Activated T-cell treated with anti-CD3 and anti-CD28 coated beads, Interleukin-2, amount 50 U/mL, for 4 hours (primary cell): ENCODE data around the gene SMOC2. TPM values are rescaled to one million over a fixed set of nuclear protein-coding genes. Genes with fewer than 3 reads are reported as not detected.

Source experiments
- ATAC-seq, 2 donors: fragments of 200-7000 bp; cut with Tn5 transposase; one replicate each; pipeline ENCODE4 v1.10.0; 2021
- DNase-seq: peaks from one replicate; pipeline ENCODE4 v3.0.0-alpha.2; 2020
- H3K27me3 Mint-ChIP-seq: one replicate; pipeline ENCODE4 v1.8.0; 2021; ENCODE audit warnings: low read depth, mixed read lengths
- H3K36me3 Mint-ChIP-seq: one replicate; pipeline ENCODE4 v1.8.0; 2022; ENCODE audit warnings: mixed read lengths; ENCODE audit not compliant: insufficient read depth
- H3K4me1 Mint-ChIP-seq: one replicate; pipeline ENCODE4 v1.8.0; 2021; ENCODE audit warnings: low read depth, mixed read lengths
- H3K4me3 Mint-ChIP-seq: one replicate; pipeline ENCODE4 v1.8.0; 2021; ENCODE audit warnings: mild to moderate bottlenecking, moderate library complexity, mixed read lengths
- H3K9me3 Mint-ChIP-seq: one replicate; pipeline ENCODE4 v1.8.0; 2021; ENCODE audit warnings: mixed read lengths
- total RNA-seq, 3 donors: library from RNA; stranded (reverse); gene quantifications; one replicate each; pipeline ENCODE4 v1.2.1, GENCODE V29; 2021

The SMOC2 gene
- total RNA-seq, 3 donors from 2014 or later = 0.08 to 0.11 (median 0.10) TPM

DNA sequence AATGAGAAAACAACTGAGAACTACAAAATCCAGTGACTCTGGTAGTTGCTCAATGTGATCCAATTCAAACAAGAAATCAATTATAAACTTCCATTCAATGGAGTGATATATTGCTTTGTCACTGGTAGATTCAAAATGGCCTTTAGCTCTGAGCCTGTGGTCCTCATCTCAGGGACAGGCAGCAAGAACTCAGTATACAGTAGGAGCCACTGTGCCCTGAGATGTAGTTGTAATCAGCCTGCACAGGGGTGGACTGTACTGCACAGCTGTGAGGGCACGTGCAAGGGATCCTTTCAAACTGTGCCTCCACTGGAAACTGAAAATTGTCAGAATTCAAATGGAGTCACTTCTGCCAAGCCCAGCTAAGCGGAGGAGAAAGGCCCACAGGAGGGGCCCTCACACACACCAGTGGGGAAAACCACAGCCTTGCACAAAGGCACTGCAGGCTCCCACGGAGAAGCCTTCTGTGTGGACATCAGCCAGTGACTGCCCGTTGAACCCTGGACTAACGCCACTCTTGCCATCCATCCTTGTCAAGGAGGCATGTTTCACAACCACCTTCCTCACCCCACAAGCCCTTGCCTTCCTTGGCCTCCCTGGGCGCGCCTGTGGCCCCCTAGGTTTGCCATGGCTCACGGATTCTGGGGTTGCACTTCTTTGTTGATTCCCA is 186.7 kb downstream of the SMOC2 start:
- DNase-seq = no peak
- H3K27me3 Mint-ChIP-seq = no peaks in the 10 kb centered on the region
- H3K4me3 Mint-ChIP-seq = no peak overlapping the region
- ATAC-seq = no peak
- H3K9me3 Mint-ChIP-seq = no peaks in the 10 kb centered on the region
- H3K36me3 Mint-ChIP-seq = no peaks in the 10 kb centered on the region
- no peaks in the 10 kb centered on the region for H3K4me1 Mint-ChIP-seq

DNA sequence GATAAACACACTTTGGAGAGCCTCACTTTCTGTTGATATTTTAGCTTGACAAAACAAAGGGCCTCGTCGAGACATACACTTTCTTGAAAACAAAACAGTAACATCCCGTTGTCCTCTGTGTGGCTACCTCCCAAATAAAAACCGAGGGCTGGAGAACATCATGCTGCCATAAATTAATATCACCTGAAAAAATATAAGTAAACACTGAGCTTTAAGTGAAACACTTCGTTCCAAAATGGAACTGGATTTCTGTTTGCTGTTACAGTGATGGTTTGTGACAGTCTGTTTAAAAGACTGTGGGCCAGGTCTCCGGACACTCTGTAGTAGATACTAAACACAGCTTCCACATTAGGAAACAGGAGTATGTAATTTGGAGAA is 187.2 kb downstream of the SMOC2 start:
- Mint-ChIP-seq H3K4me1 (no peaks in the 10 kb centered on the region), H3K36me3 (no peaks in the 10 kb centered on the region)

GRCh38 chr6:168628732-168629245 is 187.8 kb downstream of the SMOC2 start:
- H3K27me3 Mint-ChIP-seq = no peaks in the 10 kb centered on the region
- no peak overlapping the region for H3K4me3 Mint-ChIP-seq
- DNase-seq (no peak), ATAC-seq (no peak)
- no peaks in the 10 kb centered on the region for H3K9me3 Mint-ChIP-seq
- H3K4me1 Mint-ChIP-seq = no peaks in the 10 kb centered on the region
- H3K36me3 Mint-ChIP-seq = no peaks in the 10 kb centered on the region

More for the DNA sequence above, 187.2 kb downstream of the SMOC2 start:
- ATAC-seq (no peak), DNase-seq (no peak)
- Mint-ChIP-seq H3K4me3 (no peak overlapping the region), H3K27me3 (no peaks in the 10 kb centered on the region), H3K9me3 (no peaks in the 10 kb centered on the region)

DNA sequence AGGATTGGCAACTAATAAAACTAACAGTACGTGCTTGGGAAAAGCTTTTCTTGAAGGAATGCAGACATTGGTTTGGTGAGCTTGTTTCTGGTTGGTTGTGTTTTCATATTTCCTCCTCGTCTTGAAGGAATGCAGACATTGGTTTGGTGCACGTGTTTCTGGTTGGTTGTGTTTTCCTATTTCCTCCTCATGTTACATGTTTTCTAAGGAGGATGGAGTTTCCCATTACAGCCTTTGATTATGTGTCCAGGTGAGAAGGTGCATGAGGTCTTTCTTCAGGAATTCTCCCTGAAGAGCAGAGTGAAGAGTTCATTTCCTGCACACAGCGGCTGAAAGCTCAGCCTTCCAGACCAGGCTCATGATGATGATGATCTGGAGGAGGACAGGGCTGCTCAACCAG is 190.6 kb downstream of the SMOC2 start:
- no peak for DNase-seq
- no peaks in the 10 kb centered on the region for H3K36me3 Mint-ChIP-seq
- no peaks in the 10 kb centered on the region for H3K4me1 Mint-ChIP-seq
- no peak for ATAC-seq
- H3K9me3 Mint-ChIP-seq = no peaks in the 10 kb centered on the region
- H3K27me3 Mint-ChIP-seq = no peaks in the 10 kb centered on the region
- no peak overlapping the region for H3K4me3 Mint-ChIP-seq

- no peaks in the 10 kb centered on the region for H3K4me1 Mint-ChIP-seq
- ATAC-seq = no peak
- no peaks in the 10 kb centered on the region for H3K9me3 Mint-ChIP-seq
- DNase-seq = no peak
- H3K27me3 Mint-ChIP-seq = no peaks in the 10 kb centered on the region
- no peaks in the 10 kb centered on the region for H3K36me3 Mint-ChIP-seq
- no peak overlapping the region for H3K4me3 Mint-ChIP-seq
Observed at GRCh38 chr6:168632694-168633093, 191.7 kb downstream of the SMOC2 start.

GRCh38 chr6:168634541-168635328 is 193.8 kb downstream of the SMOC2 start:
- no peaks in the 10 kb centered on the region for H3K36me3 Mint-ChIP-seq
- DNase-seq = no peak
- no peaks in the 10 kb centered on the region for H3K27me3 Mint-ChIP-seq
- H3K9me3 Mint-ChIP-seq = no peaks in the 10 kb centered on the region
- no peak for ATAC-seq
- no peaks in the 10 kb centered on the region for H3K4me1 Mint-ChIP-seq
- H3K4me3 Mint-ChIP-seq = no peak overlapping the region

GRCh38 chr6:168636147-168637004 is 195.4 kb downstream of the SMOC2 start:
- H3K4me1 Mint-ChIP-seq = no peaks in the 10 kb centered on the region
- DNase-seq (no peak), ATAC-seq (no peak)
- no peak overlapping the region for H3K4me3 Mint-ChIP-seq
- no peaks in the 10 kb centered on the region for H3K9me3 Mint-ChIP-seq
- H3K36me3 Mint-ChIP-seq = no peaks in the 10 kb centered on the region
- no peaks in the 10 kb centered on the region for H3K27me3 Mint-ChIP-seq

DNA sequence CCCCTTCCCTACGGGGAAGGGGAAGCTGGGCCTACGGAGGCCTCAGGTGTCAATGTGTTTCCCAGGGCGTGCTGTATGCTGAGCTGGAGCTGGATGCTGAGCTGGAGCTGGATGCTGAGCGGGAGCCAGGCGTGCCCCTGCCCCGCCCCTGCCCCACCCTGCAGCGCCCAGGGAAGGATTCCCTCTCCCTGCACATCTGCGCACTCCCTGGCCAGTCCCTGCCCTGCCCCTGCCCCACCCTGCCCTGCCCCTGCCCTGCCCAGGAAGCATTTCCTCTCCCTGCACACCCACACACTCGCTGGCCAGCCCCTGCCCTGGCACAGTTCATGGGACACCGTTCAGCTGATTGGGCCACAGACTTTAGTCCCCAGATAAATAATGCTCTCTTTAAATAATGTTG is 196.8 kb downstream of the SMOC2 start:
- ATAC-seq = no peak
- Mint-ChIP-seq H3K4me1 (no peaks in the 10 kb centered on the region), H3K36me3 (no peaks in the 10 kb centered on the region), H3K27me3 (no peaks in the 10 kb centered on the region), H3K9me3 (no peaks in the 10 kb centered on the region), H3K4me3 (no peak overlapping the region)
- no peak for DNase-seq

GRCh38 chr6:168638468-168639271 is 197.7 kb downstream of the SMOC2 start:
- H3K27me3 Mint-ChIP-seq = no peaks in the 10 kb centered on the region
- H3K4me3 Mint-ChIP-seq = no peak overlapping the region
- H3K9me3 Mint-ChIP-seq = no peaks in the 10 kb centered on the region
- no peaks in the 10 kb centered on the region for H3K4me1 Mint-ChIP-seq
- no peak for DNase-seq
- H3K36me3 Mint-ChIP-seq = no peaks in the 10 kb centered on the region
- ATAC-seq = no peak

- ATAC-seq (no peak), DNase-seq (no peak)
- Mint-ChIP-seq H3K4me3 (no peak overlapping the region), H3K9me3 (no peaks in the 10 kb centered on the region), H3K4me1 (no peaks in the 10 kb centered on the region), H3K27me3 (no peaks in the 10 kb centered on the region), H3K36me3 (no peaks in the 10 kb centered on the region)
Observed at GRCh38 chr6:168640181-168640580, 199.2 kb downstream of the SMOC2 start.

DNA sequence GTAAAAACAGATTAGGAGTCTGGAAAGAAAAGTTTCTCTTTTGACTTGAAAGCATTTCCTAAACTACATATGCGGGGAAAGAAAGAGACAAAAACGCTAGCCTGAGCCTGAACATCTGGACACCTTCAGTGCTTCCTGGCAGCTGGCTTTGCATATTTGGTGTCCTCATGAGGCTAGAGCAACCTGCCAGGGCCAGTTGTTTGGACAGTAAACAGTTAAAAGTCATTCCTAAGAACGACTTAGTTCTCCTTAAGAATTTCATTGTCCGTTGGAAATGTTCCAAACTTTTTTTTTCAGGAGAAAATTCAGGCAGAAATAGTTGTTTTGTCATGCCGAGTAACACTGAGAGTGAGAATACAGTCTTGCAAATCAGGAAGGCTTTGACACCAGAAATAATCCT is 199.8 kb downstream of the SMOC2 start:
- no peaks in the 10 kb centered on the region for H3K27me3 Mint-ChIP-seq
- no peak overlapping the region for H3K4me3 Mint-ChIP-seq
- no peaks in the 10 kb centered on the region for H3K4me1 Mint-ChIP-seq
- no peaks in the 10 kb centered on the region for H3K9me3 Mint-ChIP-seq
- ATAC-seq (no peak), DNase-seq (no peak)
- no peaks in the 10 kb centered on the region for H3K36me3 Mint-ChIP-seq

- DNase-seq (no peak), ATAC-seq (no peak)
- no peaks in the 10 kb centered on the region for H3K9me3 Mint-ChIP-seq
- no peak overlapping the region for H3K4me3 Mint-ChIP-seq
- no peaks in the 10 kb centered on the region for H3K4me1 Mint-ChIP-seq
- H3K27me3 Mint-ChIP-seq = no peaks in the 10 kb centered on the region
- no peaks in the 10 kb centered on the region for H3K36me3 Mint-ChIP-seq
Observed at GRCh38 chr6:168641446-168641845, 200.5 kb downstream of the SMOC2 start.

DNA sequence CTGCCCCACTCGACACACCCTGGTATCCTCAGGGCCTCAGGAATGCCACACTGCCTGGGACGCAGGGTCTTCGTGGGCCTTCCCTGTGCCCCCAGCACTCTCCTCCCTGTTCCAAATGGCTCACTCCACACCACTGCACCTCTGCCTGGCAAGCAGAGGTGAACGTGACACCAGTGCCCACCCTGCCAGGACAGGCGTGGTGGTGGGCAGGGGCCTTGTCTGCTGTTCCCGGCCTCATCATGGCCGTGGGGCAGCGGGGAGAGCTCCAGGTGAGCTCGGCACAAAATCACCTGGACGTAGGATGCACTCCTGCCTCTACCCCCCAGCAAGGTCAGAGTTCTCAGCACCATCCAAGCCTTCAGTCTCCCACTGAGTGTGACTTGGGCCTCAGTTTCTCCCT is 202.4 kb downstream of the SMOC2 start:
- Mint-ChIP-seq H3K27me3 (no peaks in the 10 kb centered on the region), H3K36me3 (no peaks in the 10 kb centered on the region), H3K4me1 (no peaks in the 10 kb centered on the region), H3K9me3 (no peaks in the 10 kb centered on the region), H3K4me3 (no peak overlapping the region)
- DNase-seq (no peak), ATAC-seq (no peak)

- Mint-ChIP-seq H3K9me3 (no peaks in the 10 kb centered on the region), H3K4me1 (no peaks in the 10 kb centered on the region), H3K27me3 (peaks cover 8% of the 10 kb centered on the region), H3K36me3 (no peaks in the 10 kb centered on the region), H3K4me3 (no peak overlapping the region)
- DNase-seq (no peak), ATAC-seq (no peak)
Observed at GRCh38 chr6:168645326-168645725, 204.3 kb downstream of the SMOC2 start.
